GM21737 (cell line): ENCODE data around the gene COL13A1.

Experiments
- ATAC-seq: cut with Tn5 transposase; IDR thresholded peaks from one replicate; pipeline ENCODE4 v1.9.1; 2021; ENCODE audit warnings: mild to moderate bottlenecking, moderate library complexity; ENCODE audit not compliant: unreplicated experiment

The COL13A1 gene

GRCh38 chr10:70000262-70000661 lies 198.6 kb downstream of the COL13A1 start:
- ATAC-seq, result no peak

DNA sequence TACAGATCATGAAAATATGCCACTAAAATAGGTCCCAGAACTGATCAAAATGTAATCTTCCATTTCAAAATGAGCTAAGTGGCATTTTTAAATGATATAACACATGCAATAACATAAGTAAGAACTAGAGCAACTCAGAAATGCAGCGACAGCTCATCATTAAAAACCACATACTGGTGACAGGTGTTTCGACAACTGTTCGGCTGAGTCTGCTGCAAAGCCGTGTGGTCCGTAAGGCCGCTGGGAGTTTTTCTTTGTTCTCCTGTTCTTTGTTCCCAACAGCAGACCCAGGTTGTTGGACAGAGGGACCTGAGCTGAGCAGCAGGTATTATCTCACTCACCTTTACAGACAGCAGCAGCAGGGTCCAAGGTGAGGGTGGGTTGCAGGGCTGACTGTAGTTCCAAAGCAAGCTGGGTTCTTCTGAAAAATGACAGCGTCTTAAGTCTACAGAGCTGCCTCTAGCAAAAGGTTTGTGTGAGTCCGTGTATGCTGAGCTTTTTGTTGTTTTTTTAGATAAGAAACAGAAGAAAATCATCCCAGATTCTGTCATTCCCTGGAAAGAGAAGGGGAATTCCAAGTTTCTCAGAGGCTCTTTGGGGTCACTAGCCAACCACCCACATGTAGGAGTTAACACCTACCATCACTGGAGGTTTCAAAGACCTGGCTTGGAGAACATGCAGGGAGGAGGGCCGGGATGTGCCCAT lies 205.6 kb downstream of the COL13A1 start:
- no peak for ATAC-seq
